B cell (primary cell): ENCODE results near the gene SMIM5. TPM values are rescaled to one million over a fixed set of nuclear protein-coding genes. Genes with fewer than 3 reads are reported as not detected.

Experiments used
- ATAC-seq: fragments of 200-7000 bp; cut with Tn5 transposase; one replicate; pipeline ENCODE4 v1.10.0; 2021; ENCODE audit warnings: low read depth, mild to moderate bottlenecking, moderate number of reproducible peaks, moderate library complexity
- CTCF ChIA-PET: fragments of 350-600 bp; sonication (Branson Sonifier 250); formaldehyde crosslinking; loops from one replicate; lab custom pipeline; 2021; ENCODE audit warnings: antibody characterized with exemption, inconsistent platforms; lab: Charles Lee
- POLR2A ChIA-PET: fragments of 350-600 bp; sonication (Branson Sonifier 250); formaldehyde crosslinking; loops from one replicate; lab custom pipeline; 2021; ENCODE audit warnings: antibody characterized with exemption; lab: Charles Lee
- DNase-seq: peaks from one replicate; pipeline ENCODE4 v3.0.0; 2013
- H2AFZ ChIP-seq: 2 replicates; pipeline ENCODE4 v1.6.1; 2012; ENCODE audit warnings: mild to moderate bottlenecking, low read depth, low read length; ENCODE audit not compliant: insufficient read depth, poor library complexity, severe bottlenecking
- H3K27ac ChIP-seq, 2 donors: 1 replicate in 1 of 2; 2 replicates in 1 of 2; pipeline ENCODE4 v1.5.1; 2012 to 2013; ENCODE audit warnings: low read length in 2 of 2, mild to moderate bottlenecking in 2 of 2, moderate library complexity in 1 of 2
- H3K27me3 ChIP-seq, 4 experiments: fragments of 200-600 bp in 1 of 4; sonication (generic) in 1 of 4; replicated peaks in 1 of 4; 1 replicate in 2 of 4; 2 replicates in 2 of 4; pipeline versions ENCODE4 v1.6.1 to v1.7.0; 2013 to 2016; ENCODE audit warnings: low read length in 3 of 4, mild to moderate bottlenecking in 2 of 4, mixed read lengths in 1 of 4, moderate library complexity in 1 of 4; ENCODE audit not compliant: insufficient read depth in 4 of 4, control insufficient read depth in 3 of 4; ENCODE audit errors: control extremely low read depth in 1 of 4
- H3K36me3 ChIP-seq, 2 experiments: replicated peaks in 1 of 2; 1 replicate in 1 of 2; 2 replicates in 1 of 2; pipeline versions ENCODE4 v1.6.1 to v1.7.1; 2013; ENCODE audit warnings: low read length in 1 of 2; ENCODE audit not compliant: insufficient read depth in 2 of 2, control insufficient read depth in 1 of 2; ENCODE audit errors: control extremely low read depth in 1 of 2, extremely low read depth in 1 of 2
- H3K4me1 ChIP-seq, 2 donors: fragments of 200-600 bp in 1 of 2; sonication (generic) in 1 of 2; 1 replicate in 1 of 2; 2 replicates in 1 of 2; pipeline versions ENCODE4 v1.5.1 to v1.6.1; 2013 to 2017; ENCODE audit warnings: low read length in 2 of 2; ENCODE audit not compliant: control insufficient read depth in 2 of 2, insufficient read depth in 2 of 2
- H3K4me2 ChIP-seq: replicated peaks from 2 replicates; pipeline ENCODE3; 2012; ENCODE audit warnings: mild to moderate bottlenecking, low read depth, low read length; ENCODE audit not compliant: poor library complexity, severe bottlenecking
- H3K4me3 ChIP-seq, 5 experiments: fragments of 200-600 bp in 1 of 5; sonication (generic) in 1 of 5; 1 replicate in 3 of 5; 2 replicates in 2 of 5; pipeline versions ENCODE4 v1.5.1 to v1.7.0; 2011 to 2016; ENCODE audit warnings: low read length in 4 of 5, mild to moderate bottlenecking in 4 of 5, low read depth in 2 of 5, control low read depth in 1 of 5, moderate library complexity in 1 of 5; ENCODE audit not compliant: insufficient read depth in 1 of 5; ENCODE audit errors: control extremely low read depth in 1 of 5, extremely low read depth in 1 of 5
- H3K79me2 ChIP-seq: fragments of 200-600 bp; sonication (generic); one replicate; pipeline ENCODE4 v1.6.0; 2016; ENCODE audit warnings: low read length; ENCODE audit not compliant: control insufficient read depth, insufficient read depth
- H3K9ac ChIP-seq: fragments of 200-600 bp; sonication (generic); 2 replicates; pipeline ENCODE4 v1.6.1; 2017; ENCODE audit warnings: mild to moderate bottlenecking, low read length, moderate library complexity
- H3K9me3 ChIP-seq, 3 donors: one replicate each; pipeline versions ENCODE4 v1.6.1 to v1.7.1; 2013; ENCODE audit warnings: low read length in 2 of 3; ENCODE audit not compliant: control insufficient read depth in 2 of 3, insufficient read depth in 1 of 3; ENCODE audit errors: control extremely low read depth in 1 of 3
- H4K20me1 ChIP-seq: 2 replicates; pipeline ENCODE4 v1.6.0; 2012; ENCODE audit warnings: mild to moderate bottlenecking, low read length; ENCODE audit not compliant: insufficient read depth, control insufficient read depth, poor library complexity, severe bottlenecking
- H3K27ac Mint-ChIP-seq: one replicate; pipeline ENCODE4 v1.8.0; 2021; ENCODE audit warnings: mixed read lengths
- H3K27me3 Mint-ChIP-seq: one replicate; pipeline ENCODE4 v1.8.0; 2021; ENCODE audit warnings: mixed read lengths
- H3K4me1 Mint-ChIP-seq: one replicate; pipeline ENCODE4 v1.8.0; 2021; ENCODE audit warnings: mixed read lengths
- H3K4me3 Mint-ChIP-seq: one replicate; pipeline ENCODE4 v1.8.0; 2021; ENCODE audit warnings: mixed read lengths
- H3K9me3 Mint-ChIP-seq: one replicate; pipeline ENCODE4 v1.8.0; 2022; ENCODE audit warnings: mixed read lengths; ENCODE audit not compliant: insufficient read depth
- EZH2 ChIP-seq: IDR thresholded peaks from 2 replicates; pipeline ENCODE4 v1.6.1; 2012; ENCODE audit warnings: borderline replicate concordance, low read depth, mild to moderate bottlenecking, moderate library complexity, low read length; ENCODE audit not compliant: insufficient read depth, poor library complexity, severe bottlenecking
- WGBS: methylation state at CpG from one replicate; pipeline ENCODE4 v1.1.5; 2013; ENCODE audit warnings: missing lambda C conversion rate; ENCODE audit not compliant: insufficient coverage; 5-methylcytosine and 5-hydroxymethylcytosine counted together
- intact Hi-C: fragments of 100-400 bp; cut with micrococcal nuclease; formaldehyde crosslinking; loops from one replicate; pipeline ENCODE4 v1.10.0; 2022
- polyA plus RNA-seq: library from polyadenylated mRNA; depleted of rRNA; stranded (reverse); fragments of >200 nt; gene quantifications from 2 replicates; pipeline ENCODE4 v1.2.3, GENCODE V29; 2012
- total RNA-seq, 2 donors: library from RNA; stranded (reverse); fragments of 120-200 nt in 1 of 2; gene quantifications; 1 replicate in 1 of 2; 2 replicates in 1 of 2; pipeline versions ENCODE4 v1.2.3 to v1.2.4, GENCODE V29; 2013 to 2022
- TF ChIP-seq, protein P1 (sequence below): fragments of 200-600 bp; IDR thresholded peaks from one replicate; pipeline ENCODE4 v1.8.0; 2022; ENCODE audit warnings: antibody characterized with exemption, mild to moderate bottlenecking

The SMIM5 gene
- total and polyA plus RNA-seq, 2 donors (not counting 1 experiment from before 2014, with no cell fraction given): 0.62 to 7.6 TPM

DNA sequence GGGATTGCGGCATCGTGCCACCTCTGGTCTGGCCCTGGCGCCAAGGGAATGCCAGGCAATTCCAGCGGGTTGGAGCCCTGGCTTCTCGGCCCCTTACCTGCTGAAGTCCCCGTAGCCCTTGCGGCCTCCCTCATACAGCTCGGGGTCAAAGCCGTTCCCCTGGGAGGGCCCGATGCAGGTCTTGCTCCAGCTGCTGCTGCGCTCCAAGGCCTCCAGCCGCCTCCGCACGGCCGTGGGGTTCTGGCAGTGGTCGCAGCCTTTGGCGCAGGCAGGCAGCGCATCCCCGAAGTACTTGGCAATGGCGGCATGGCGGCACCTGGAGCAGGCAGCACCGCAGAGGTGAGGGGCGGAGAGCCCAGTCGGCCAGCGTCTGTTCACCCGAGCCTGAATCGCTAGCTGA lies 1.9 kb upstream of the SMIM5 start:
- intact Hi-C loops: no loop called here
- no peak overlapping the region for H2AFZ ChIP-seq
- peaks cover 9 to 18% of the 10 kb centered on the region in 2 donors for H3K4me1 ChIP-seq
- no peaks in the 10 kb centered on the region for H3K79me2 ChIP-seq
- H3K4me2 ChIP-seq: no peak overlapping the region
- H3K9ac ChIP-seq: no peak overlapping the region
- TF ChIP-seq, protein P1, sequence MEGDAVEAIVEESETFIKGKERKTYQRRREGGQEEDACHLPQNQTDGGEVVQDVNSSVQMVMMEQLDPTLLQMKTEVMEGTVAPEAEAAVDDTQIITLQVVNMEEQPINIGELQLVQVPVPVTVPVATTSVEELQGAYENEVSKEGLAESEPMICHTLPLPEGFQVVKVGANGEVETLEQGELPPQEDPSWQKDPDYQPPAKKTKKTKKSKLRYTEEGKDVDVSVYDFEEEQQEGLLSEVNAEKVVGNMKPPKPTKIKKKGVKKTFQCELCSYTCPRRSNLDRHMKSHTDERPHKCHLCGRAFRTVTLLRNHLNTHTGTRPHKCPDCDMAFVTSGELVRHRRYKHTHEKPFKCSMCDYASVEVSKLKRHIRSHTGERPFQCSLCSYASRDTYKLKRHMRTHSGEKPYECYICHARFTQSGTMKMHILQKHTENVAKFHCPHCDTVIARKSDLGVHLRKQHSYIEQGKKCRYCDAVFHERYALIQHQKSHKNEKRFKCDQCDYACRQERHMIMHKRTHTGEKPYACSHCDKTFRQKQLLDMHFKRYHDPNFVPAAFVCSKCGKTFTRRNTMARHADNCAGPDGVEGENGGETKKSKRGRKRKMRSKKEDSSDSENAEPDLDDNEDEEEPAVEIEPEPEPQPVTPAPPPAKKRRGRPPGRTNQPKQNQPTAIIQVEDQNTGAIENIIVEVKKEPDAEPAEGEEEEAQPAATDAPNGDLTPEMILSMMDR: no peak
- no peak for TF ChIP-seq EZH2
- ChIA-PET CTCF (interaction anchor here (1.1 to 19.7 kb wide), 4 partner anchors 12 to 175 kb away, joined by 3 to 389 read pairs (median 42); partner anchors contain the start of gene TMEM94), POLR2A (no interaction called here)
- Mint-ChIP-seq H3K4me3 (no peak overlapping the region), H3K27ac (no peak overlapping the region), H3K27me3 (no peaks in the 10 kb centered on the region), H3K4me1 (peaks cover 14% of the 10 kb centered on the region), H3K9me3 (no peaks in the 10 kb centered on the region)
- H3K36me3 ChIP-seq: peaks cover 0 to 14% of the 10 kb centered on the region in 2 experiments
- 94% methylated on average over 27 of the region's 27 CpGs for WGBS
- ATAC-seq (no peak), DNase-seq (peak; percentile 12)
- H3K27ac ChIP-seq: no peak overlapping the region
- H4K20me1 ChIP-seq: peaks cover 9% of the 10 kb centered on the region
- H3K4me3 ChIP-seq: no peak overlapping the region
- H3K27me3 ChIP-seq: no peaks in the 10 kb centered on the region
- H3K9me3 ChIP-seq: no peaks in the 10 kb centered on the region

DNA sequence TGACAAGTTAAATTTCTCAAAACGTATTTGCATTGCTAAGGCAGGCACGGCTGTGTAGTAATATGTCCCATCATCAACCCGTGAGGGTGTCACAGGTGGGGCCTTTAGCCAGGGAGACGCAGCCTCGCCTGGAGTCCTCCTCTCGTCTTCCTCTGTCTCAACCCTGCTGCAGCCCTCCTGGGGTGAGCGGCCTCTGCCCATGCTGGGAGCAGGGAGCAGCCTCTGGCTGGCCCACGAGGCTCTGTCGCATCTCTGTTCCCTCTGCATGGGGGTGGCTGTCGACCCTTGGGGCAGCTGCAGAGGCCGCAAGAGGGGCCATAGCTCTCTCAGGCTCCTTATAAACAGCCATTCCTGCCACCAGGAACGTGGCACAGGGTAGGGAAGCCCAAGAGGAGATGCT lies 806 bp upstream of the SMIM5 start:
- ATAC-seq: no peak
- Histone ChIP-seq H3K4me1 (peaks cover 9 to 18% of the 10 kb centered on the region in 2 donors), H4K20me1 (peaks cover 9% of the 10 kb centered on the region), H3K36me3 (peaks cover 0 to 7% of the 10 kb centered on the region in 2 experiments), H3K79me2 (no peaks in the 10 kb centered on the region), H3K27me3 (no peaks in the 10 kb centered on the region), H3K4me2 (no peak overlapping the region), H3K27ac (no peak overlapping the region), H2AFZ (no peak overlapping the region), H3K9me3 (no peaks in the 10 kb centered on the region), H3K4me3 (no peak overlapping the region), H3K9ac (no peak overlapping the region)
- intact Hi-C loops: loop anchor here (2.0 kb wide), 1 partner anchor 20 kb away; no protein-coding TSS in a partner anchor
- no peak overlapping the region for H3K4me3 Mint-ChIP-seq
- no peaks in the 10 kb centered on the region for H3K27me3 Mint-ChIP-seq
- ChIA-PET CTCF (interaction anchor here (0.6 to 19.7 kb wide), 45 partner anchors 8 to 674 kb away, joined by 3 to 389 read pairs (median 6); partner anchors contain the start of genes GALK1, RECQL5, SAP30BP and TMEM94), POLR2A (interaction anchor here (1.0 to 1.2 kb wide), 3 partner anchors 34 to 121 kb away, joined by 3 to 5 read pairs (median 3); partner anchors contain the start of genes RECQL5 and SAP30BP)
- WGBS: 90% methylated on average over 12 of the region's 12 CpGs
- no peak overlapping the region for H3K27ac Mint-ChIP-seq
- TF ChIP-seq, protein P1: no peak
- no peak for TF ChIP-seq EZH2
- DNase-seq: no peak
- no peaks in the 10 kb centered on the region for H3K9me3 Mint-ChIP-seq
- H3K4me1 Mint-ChIP-seq: peaks cover 13% of the 10 kb centered on the region
